GM12865 (cell line): ENCODE measurements around the gene AP3D1.
A peak's percentile ranks its signal among the peaks of the same experiment; 100 is the strongest.

Experiments used
- DNase-seq: peaks from one replicate; pipeline ENCODE4 v3.0.0; 2010; ENCODE audit warnings: low read depth
- H3K4me3 ChIP-seq: 2 replicates; pipeline ENCODE4 v1.5.1; 2011; ENCODE audit warnings: mild to moderate bottlenecking, low read depth, low read length, control low read depth
- CTCF ChIP-seq: IDR thresholded peaks from 2 replicates; pipeline ENCODE4 v1.5.1; 2011; ENCODE audit warnings: low read length, control low read depth, low read depth, inconsistent platforms; ENCODE audit not compliant: insufficient read depth; ENCODE audit errors: missing control alignments

The AP3D1 gene

DNA sequence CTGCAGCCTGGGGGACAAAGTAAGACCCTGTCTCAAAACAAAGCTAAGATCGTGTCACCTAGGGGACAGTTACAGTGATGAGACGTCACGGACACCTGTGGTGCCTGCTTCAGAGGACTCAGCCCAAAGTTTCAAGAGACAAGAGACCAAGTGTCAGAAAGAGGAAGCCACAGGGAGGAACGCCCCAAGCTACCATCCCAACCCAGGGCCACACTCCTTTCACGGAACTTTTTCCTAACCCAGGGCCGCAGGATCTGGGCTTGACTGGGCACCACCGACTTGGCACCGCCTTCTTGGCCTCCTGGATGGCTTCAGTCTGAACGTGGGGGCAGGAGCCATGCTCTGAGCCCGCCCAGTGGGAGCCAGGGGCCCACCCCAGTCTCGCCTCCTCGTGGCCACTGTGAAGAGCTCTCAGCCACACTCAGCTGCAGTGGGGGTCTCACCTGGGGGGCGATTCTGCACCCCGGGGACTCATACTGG lies 63.7 kb downstream of the AP3D1 start:
- peak overlapping the region; percentile 97 for H3K4me3 ChIP-seq

DNA sequence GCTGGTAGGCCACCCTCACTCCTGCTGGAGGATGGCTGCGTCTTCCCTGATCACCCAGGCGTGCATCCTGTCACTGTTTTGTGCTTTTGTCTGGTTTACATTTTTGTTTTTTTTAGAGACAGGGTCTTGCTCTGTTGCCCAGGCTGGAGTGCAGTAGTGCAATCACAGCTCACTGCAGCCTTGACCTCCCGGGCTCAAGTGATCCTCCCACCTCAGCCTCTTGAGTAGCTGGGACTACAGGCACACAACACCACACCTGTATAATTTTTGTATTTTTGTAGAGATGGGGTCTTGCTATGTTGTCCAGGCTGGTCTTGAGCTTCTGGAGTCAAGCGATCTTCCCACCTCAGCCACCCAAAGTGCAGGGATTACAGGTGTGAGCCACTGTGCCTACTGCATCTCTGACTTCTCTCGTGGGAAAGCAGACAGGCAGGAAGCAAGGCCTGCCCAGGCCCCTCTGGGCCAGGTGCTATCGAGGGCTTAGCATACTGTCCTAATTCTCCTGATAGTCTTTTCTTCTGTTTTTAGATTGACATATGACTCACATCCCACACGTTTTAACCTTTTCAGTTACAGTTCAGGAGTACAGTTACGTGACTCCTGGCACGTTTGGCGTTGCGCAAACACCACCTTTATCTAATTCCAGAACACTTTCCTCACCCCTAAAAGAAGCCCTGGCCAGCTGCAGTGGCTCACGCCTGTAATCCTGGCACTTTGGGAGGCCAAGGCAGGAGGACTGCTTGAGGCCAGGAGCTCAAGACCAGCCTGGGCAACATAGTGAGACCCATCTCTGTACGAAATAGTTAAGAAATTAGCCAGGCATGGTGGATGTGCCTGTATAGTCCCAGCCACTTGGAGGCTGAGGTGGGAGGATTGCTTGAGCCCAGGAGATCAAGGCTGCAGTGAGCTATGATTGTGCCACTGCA lies 64.4 kb downstream of the AP3D1 start:
- H3K4me3 ChIP-seq, result peak overlapping the region; percentile 97
- peak; percentile 86 for DNase-seq

More for the DNA sequence above, 63.7 kb downstream of the AP3D1 start:
- TF ChIP-seq CTCF, result peak; percentile 40
- DNase-seq, result peak; percentile 86

DNA sequence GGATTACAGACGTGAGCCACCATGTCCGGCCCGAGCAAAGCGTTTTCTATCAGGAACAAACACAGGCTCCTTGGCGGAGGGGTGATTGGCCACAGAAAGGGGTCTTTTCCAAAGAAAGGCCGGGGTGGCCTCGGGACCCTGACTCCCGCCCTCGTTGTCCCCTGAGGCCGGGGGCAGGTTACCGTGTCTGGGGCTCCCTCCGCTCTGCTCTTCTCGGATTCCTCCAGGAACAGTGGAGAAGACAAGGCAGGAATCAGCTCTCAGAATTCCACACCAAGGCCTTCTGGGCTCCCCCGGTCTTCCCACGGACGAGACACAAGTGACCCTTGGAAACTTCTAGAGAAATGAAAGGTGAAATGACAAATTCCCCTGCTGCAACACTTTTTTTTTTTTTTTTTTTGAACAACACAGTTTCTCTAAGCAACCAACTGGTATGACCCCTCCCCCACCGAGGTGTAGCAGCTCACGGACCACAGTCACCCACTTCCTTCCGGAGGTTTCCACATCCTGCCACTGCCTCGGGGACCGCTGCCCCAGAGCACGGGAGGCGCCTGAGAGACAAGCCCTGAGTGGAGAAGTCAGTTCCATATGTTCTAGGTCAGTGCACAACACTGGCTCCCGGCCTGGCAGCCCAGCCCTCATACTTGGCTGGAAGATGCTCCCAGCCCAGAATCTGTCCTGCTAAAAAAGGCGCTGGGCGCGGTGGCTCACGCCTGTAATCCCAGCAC lies 66.2 kb downstream of the AP3D1 start:
- peak overlapping the region; percentile 97 for H3K4me3 ChIP-seq
- no peak for TF ChIP-seq CTCF
- DNase-seq, result peak; percentile 99

DNA sequence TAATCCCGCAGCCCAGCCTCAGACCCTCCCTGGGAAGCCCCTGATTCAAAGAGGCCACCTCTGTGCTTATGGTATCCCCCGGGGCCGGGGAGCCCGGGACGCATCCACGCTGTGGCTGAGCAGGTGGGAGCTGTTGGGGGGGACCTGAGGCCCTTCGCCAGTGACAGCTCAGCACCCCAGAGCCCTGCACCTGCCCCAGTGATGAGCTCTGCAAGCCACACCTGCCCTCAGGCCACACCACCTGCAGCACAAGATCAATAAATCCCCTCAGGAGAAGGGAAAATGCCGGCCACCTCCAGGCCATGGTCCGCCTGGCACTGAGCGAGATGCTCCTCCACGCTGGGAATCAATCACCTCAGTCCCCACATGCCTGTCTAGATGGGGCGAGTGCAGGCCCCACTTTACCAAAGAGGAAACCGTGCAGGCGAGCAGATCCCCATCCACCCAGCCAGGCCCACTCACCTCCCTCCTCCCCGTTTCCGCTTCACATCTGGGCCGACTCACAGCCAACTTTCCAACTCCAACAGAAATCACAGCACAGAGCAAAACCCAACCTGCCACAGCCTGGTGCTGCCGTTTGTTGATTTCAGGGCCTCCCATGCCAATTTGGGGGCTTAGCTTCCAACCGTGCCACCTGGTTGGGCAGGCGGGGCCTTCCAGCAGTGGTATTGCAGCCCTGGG lies 68.1 kb downstream of the AP3D1 start:
- H3K4me3 ChIP-seq, result peak overlapping the region; percentile 97
- DNase-seq, result peak; percentile 83
- no peak for TF ChIP-seq CTCF

DNA sequence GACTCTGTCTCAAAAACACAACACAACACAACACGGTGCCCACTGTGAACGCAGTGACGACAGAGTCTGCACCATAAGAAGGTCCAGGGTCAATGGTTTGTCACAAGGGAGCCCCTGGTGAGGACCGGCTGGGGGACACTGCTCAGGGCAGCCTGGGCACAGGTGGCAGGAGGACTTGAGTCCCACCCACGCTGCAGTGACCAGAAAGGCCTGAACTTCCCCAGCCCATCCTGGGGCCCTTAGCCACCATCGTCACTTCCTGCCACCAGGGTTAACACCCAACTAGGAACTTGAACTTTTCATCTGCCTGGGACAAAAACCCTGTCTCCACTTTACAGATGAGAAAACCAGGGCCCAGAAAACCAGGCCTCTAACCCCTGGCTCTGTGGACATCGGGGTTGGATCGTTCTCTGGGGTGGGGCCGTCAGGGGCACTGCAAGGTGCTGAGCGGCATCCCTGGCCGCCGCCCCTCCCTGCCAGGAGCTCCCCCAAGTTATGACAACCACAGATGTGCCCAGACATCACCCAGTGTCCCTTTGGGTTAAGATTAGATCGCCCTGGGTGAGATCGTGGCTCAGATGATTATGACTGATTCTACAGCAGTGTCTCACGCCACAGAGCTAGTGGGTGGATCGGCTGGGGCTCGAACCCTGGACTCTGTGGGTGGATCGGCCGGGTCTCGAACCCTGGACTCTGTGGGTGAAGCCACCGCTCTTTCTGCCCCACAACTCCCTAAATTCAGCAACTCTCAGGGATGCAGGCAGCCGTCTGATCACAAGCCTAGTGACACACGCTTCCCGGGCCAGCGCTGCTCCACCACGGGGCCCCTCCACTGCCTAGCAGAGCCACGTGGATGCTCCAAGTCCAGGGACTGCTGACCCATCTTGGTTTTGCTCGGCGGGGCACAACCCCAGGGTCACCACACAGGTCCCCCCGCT lies 69.2 kb downstream of the AP3D1 start:
- no peak for TF ChIP-seq CTCF
- H3K4me3 ChIP-seq, result peak overlapping the region; percentile 97
- peak; percentile 74 for DNase-seq

DNA sequence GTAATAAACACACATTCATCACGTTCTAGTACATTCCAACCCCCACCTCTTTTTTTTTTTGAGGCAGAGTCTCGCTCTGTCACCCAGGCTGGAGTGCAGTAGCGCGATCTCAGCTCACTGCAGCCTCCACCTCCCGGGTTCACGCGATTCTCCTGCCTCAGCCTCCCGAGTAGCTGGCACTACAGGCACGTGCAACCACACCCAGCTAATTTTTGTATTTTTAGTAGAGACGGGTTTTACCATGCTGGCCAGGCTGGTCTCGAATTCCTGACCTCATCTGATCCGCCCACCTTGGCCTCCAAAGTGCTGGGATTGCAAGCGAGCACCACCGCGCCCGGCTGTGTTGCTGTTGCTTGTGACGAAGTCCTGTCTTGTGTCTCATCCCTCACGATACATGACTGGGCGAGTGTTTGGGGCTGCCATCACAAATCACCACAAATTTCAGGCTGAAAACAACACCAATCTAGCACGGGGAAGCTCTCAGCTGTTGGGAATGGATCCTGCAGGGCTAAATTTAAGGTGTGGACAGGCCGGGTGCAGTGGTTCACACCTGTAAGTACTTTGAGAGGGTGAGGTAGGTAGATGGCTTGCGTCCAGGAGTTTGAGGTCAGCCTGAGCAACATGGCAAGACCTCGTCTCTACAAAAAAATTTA lies 70.9 kb downstream of the AP3D1 start:
- peak overlapping the region; percentile 97 for H3K4me3 ChIP-seq
- TF ChIP-seq CTCF, result no peak
- DNase-seq, result no peak
